ENCODE measurements around the gene BCAS3.

BCAS3 gene

DNA sequence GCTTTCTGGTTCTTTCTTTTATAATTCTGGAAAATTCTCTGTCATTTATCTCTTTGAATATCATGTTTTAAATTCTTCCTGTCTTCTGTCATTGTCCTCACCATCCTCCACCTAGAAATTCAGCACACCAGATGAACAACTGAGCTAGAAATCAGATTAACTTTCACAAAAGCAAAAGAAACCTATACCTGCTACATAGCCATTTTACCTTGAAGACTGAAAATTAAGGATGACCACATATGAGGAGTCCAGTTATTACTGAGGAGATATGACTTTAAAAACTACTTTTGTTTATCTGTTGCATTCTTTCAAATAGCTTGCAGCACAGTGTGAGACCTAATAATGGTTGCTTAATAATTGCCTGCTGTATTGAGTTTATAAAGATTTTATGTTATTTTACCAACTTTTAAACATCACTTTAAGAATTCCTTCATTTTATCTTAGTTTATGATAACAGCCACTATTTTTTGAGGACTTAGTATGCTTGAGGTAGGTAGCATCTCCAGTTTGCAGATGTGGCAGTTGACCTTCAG lies 104.3 kb downstream of the BCAS3 start:
- POLR2A ChIA-PET = no interaction called here
- TF ChIP-seq, protein P1, sequence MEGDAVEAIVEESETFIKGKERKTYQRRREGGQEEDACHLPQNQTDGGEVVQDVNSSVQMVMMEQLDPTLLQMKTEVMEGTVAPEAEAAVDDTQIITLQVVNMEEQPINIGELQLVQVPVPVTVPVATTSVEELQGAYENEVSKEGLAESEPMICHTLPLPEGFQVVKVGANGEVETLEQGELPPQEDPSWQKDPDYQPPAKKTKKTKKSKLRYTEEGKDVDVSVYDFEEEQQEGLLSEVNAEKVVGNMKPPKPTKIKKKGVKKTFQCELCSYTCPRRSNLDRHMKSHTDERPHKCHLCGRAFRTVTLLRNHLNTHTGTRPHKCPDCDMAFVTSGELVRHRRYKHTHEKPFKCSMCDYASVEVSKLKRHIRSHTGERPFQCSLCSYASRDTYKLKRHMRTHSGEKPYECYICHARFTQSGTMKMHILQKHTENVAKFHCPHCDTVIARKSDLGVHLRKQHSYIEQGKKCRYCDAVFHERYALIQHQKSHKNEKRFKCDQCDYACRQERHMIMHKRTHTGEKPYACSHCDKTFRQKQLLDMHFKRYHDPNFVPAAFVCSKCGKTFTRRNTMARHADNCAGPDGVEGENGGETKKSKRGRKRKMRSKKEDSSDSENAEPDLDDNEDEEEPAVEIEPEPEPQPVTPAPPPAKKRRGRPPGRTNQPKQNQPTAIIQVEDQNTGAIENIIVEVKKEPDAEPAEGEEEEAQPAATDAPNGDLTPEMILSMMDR (IDR thresholded peaks at IDR 0.05; ENCODE audit: control extremely low read depth, extremely low read depth, low read depth, missing control alignments) = no peak
- no peak for DNase-seq (ENCODE audit: extremely low spot score)
- CTCF ChIA-PET = no interaction called here

GRCh38 chr17:60782742-60783141 lies 105.1 kb downstream of the BCAS3 start:
- ChIA-PET POLR2A (no interaction called here), CTCF (no interaction called here)
- TF ChIP-seq, protein P1 (IDR thresholded peaks at IDR 0.05; ENCODE audit: control extremely low read depth, extremely low read depth, low read depth, missing control alignments) = no peak
- no peak for DNase-seq (ENCODE audit: extremely low spot score)

GRCh38 chr17:60790205-60790604 lies 112.6 kb downstream of the BCAS3 start:
- ChIA-PET CTCF (no interaction called here), POLR2A (no interaction called here)
- no peak for DNase-seq (ENCODE audit: extremely low spot score)

DNA sequence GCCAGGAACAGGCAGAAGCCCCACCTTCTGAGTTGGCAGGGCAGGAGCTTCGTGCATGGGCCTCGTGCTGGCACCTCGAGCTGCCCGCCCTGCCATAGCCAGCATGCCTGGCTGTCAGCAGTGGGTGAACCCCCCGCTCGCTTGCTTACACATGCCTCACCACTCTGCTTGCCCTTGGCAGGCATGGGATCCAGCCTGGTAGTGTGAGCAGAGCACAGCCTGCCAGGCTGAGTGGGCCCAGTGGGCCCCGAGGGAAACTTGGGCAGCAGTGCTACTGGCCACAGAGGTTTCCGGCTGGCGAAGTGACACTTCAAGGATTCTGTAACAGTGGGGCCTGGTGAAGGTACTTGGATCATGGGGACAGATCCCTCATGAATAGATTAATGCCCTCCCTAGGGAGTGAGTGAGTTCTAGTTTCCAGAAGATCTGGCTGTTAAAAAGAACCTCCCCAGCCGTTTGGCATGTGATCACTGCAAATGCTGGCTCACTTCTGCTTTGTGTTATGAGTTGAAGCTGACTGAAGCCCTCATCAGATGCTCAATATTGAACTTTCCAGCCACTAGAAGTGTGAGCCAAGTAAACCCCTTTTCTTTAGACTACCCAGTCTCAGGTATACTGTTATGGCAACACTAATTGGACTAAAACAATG lies 114.7 kb downstream of the BCAS3 start:
- CTCF ChIA-PET = interaction anchor here (1.2 kb wide), 1 partner anchor 25 kb away, joined by 3 read pairs; no protein-coding TSS in a partner anchor
- POLR2A ChIA-PET = no interaction called here
- DNase-seq (ENCODE audit: extremely low spot score) = no peak
- TF ChIP-seq, protein P1 (IDR thresholded peaks at IDR 0.05; ENCODE audit: control extremely low read depth, extremely low read depth, low read depth, missing control alignments) = no peak

More at GRCh38 chr17:60790205-60790604, 112.6 kb downstream of the BCAS3 start:
- TF ChIP-seq, protein P1 (IDR thresholded peaks at IDR 0.05; ENCODE audit: control extremely low read depth, extremely low read depth, low read depth, missing control alignments) = no peak

GRCh38 chr17:60798576-60798975 lies 120.9 kb downstream of the BCAS3 start:
- no peak for DNase-seq (ENCODE audit: extremely low spot score)
- TF ChIP-seq, protein P1 (IDR thresholded peaks at IDR 0.05; ENCODE audit: control extremely low read depth, extremely low read depth, low read depth, missing control alignments) = no peak
- POLR2A ChIA-PET = no interaction called here
- CTCF ChIA-PET = interaction anchor here (0.9 kb wide), 1 partner anchor 78 kb away, joined by 3 read pairs; no protein-coding TSS in a partner anchor

- ChIA-PET POLR2A (no interaction called here), CTCF (no interaction called here)
- TF ChIP-seq, protein P1 (IDR thresholded peaks at IDR 0.05; ENCODE audit: control extremely low read depth, extremely low read depth, low read depth, missing control alignments) = no peak
- DNase-seq (ENCODE audit: extremely low spot score) = no peak
Measured at GRCh38 chr17:60802377-60802776, 124.7 kb downstream of the BCAS3 start.
